Measurements from ENCODE around the gene ZIC1. TPM values are rescaled to one million over a fixed set of nuclear protein-coding genes. Genes with fewer than 3 reads are reported as not detected.

Gene ZIC1
- total and polyA plus RNA-seq, 2 donors (not counting 1 experiment from before 2014, with no cell fraction given): not detected

- DNase-seq: no peak
- Mint-ChIP-seq H3K9me3 (ENCODE audit: insufficient read depth) (no peaks in the 10 kb centered on the region), H3K4me1 (no peaks in the 10 kb centered on the region), H3K27me3 (peaks cover 74% of the 10 kb centered on the region), H3K27ac (no peak overlapping the region), H3K4me3 (no peak overlapping the region)
- H4K20me1 ChIP-seq (ENCODE audit: control insufficient read depth, insufficient read depth, low read length, poor library complexity, severe bottlenecking): no peaks in the 10 kb centered on the region
- no peak overlapping the region for H2AFZ ChIP-seq (ENCODE audit: insufficient read depth, low read depth, low read length, poor library complexity, severe bottlenecking)
- intact Hi-C loops (cut with micrococcal nuclease): no loop called here
- no peaks in the 10 kb centered on the region for H3K79me2 ChIP-seq (ENCODE audit: control insufficient read depth, insufficient read depth, low read length)
- POLR2A ChIA-PET: no interaction called here
- CTCF ChIA-PET: no interaction called here
- no peak overlapping the region for H3K27ac ChIP-seq (ENCODE audit: low read length in 2 of 2)
- no peaks in the 10 kb centered on the region for H3K36me3 ChIP-seq (replicated peaks in 1 of 2; ENCODE audit: control extremely low read depth in 1 of 2, control insufficient read depth in 1 of 2, extremely low read depth in 1 of 2, insufficient read depth in 2 of 2, low read length in 1 of 2)
- TF ChIP-seq EZH2 (IDR thresholded peaks at IDR 0.05; ENCODE audit: borderline replicate concordance, insufficient read depth, low read depth, low read length, poor library complexity, severe bottlenecking): no peak
- TF ChIP-seq CTCF (IDR thresholded peaks at IDR 0.05): no peak
- 0% methylated on average over 2 of the region's 10 CpGs for WGBS (ENCODE audit: insufficient coverage)
- no peaks in the 10 kb centered on the region for H3K4me1 ChIP-seq (ENCODE audit: control insufficient read depth in 2 of 2, insufficient read depth in 2 of 2, low read length in 2 of 2)
- H3K9ac ChIP-seq (ENCODE audit: low read length): no peak overlapping the region
- ATAC-seq (ENCODE audit: low read depth): no peak
- H3K4me2 ChIP-seq (replicated peaks; ENCODE audit: low read depth, low read length, poor library complexity, severe bottlenecking): no peak overlapping the region
- H3K27me3 ChIP-seq (replicated peaks in 1 of 4; ENCODE audit: control extremely low read depth in 1 of 4, control insufficient read depth in 3 of 4, insufficient read depth in 4 of 4, low read length in 3 of 4): peaks cover 0 to 42% (median 23%) of the 10 kb centered on the region in 4 experiments
- no peak overlapping the region for H3K4me3 ChIP-seq (ENCODE audit: control extremely low read depth in 1 of 5, extremely low read depth in 1 of 5, insufficient read depth in 1 of 5, low read depth in 2 of 5, low read length in 4 of 5)
- H3K9me3 ChIP-seq (ENCODE audit: control extremely low read depth in 1 of 3, control insufficient read depth in 2 of 3, insufficient read depth in 1 of 3, low read length in 2 of 3): peaks cover 0 to 26% (median 0%) of the 10 kb centered on the region in 3 donors
Measured at GRCh38 chr3:147379651-147380050, 29.5 kb upstream of the ZIC1 start.

GRCh38 chr3:147380387-147380951, 28.7 kb upstream of the ZIC1 start:
- Mint-ChIP-seq H3K27me3 (peaks cover 75% of the 10 kb centered on the region), H3K9me3 (ENCODE audit: insufficient read depth) (no peaks in the 10 kb centered on the region), H3K4me3 (no peak overlapping the region), H3K27ac (no peak overlapping the region), H3K4me1 (no peaks in the 10 kb centered on the region)
- WGBS (ENCODE audit: insufficient coverage): 17% methylated on average over 12 of the region's 26 CpGs
- no peak overlapping the region for H3K4me2 ChIP-seq (replicated peaks; ENCODE audit: low read depth, low read length, poor library complexity, severe bottlenecking)
- DNase-seq (no peak), ATAC-seq (ENCODE audit: low read depth) (no peak)
- no peak overlapping the region for H3K4me3 ChIP-seq (ENCODE audit: control extremely low read depth in 1 of 5, extremely low read depth in 1 of 5, insufficient read depth in 1 of 5, low read depth in 2 of 5, low read length in 4 of 5)
- TF ChIP-seq EZH2 (IDR thresholded peaks at IDR 0.05; ENCODE audit: borderline replicate concordance, insufficient read depth, low read depth, low read length, poor library complexity, severe bottlenecking): no peak
- no peak for TF ChIP-seq CTCF (IDR thresholded peaks at IDR 0.05)
- no peak overlapping the region for H3K27ac ChIP-seq (ENCODE audit: low read length in 2 of 2)
- no peak overlapping the region for H3K9ac ChIP-seq (ENCODE audit: low read length)
- intact Hi-C loops (cut with micrococcal nuclease): no loop called here
- no peak overlapping the region for H2AFZ ChIP-seq (ENCODE audit: insufficient read depth, low read depth, low read length, poor library complexity, severe bottlenecking)
- ChIA-PET POLR2A (no interaction called here), CTCF (no interaction called here)
- H3K9me3 ChIP-seq (ENCODE audit: control extremely low read depth in 1 of 3, control insufficient read depth in 2 of 3, insufficient read depth in 1 of 3, low read length in 2 of 3): peaks cover 0 to 34% (median 0%) of the 10 kb centered on the region in 3 donors
- H3K79me2 ChIP-seq (ENCODE audit: control insufficient read depth, insufficient read depth, low read length): no peaks in the 10 kb centered on the region
- H3K36me3 ChIP-seq (replicated peaks in 1 of 2; ENCODE audit: control extremely low read depth in 1 of 2, control insufficient read depth in 1 of 2, extremely low read depth in 1 of 2, insufficient read depth in 2 of 2, low read length in 1 of 2): no peaks in the 10 kb centered on the region
- no peaks in the 10 kb centered on the region for H4K20me1 ChIP-seq (ENCODE audit: control insufficient read depth, insufficient read depth, low read length, poor library complexity, severe bottlenecking)
- no peaks in the 10 kb centered on the region for H3K4me1 ChIP-seq (ENCODE audit: control insufficient read depth in 2 of 2, insufficient read depth in 2 of 2, low read length in 2 of 2)
- peaks cover 0 to 44% (median 24%) of the 10 kb centered on the region in 4 experiments for H3K27me3 ChIP-seq (replicated peaks in 1 of 4; ENCODE audit: control extremely low read depth in 1 of 4, control insufficient read depth in 3 of 4, insufficient read depth in 4 of 4, low read length in 3 of 4)

Measured in B cell (primary cell).